GM15510 (cell line): ENCODE measurements around the gene TNFRSF1B.

ENCODE experiments used
- POLR2A ChIP-seq: IDR thresholded peaks from 3 replicates; pipeline ENCODE4 v1.6.1; 2011; ENCODE audit warnings: borderline replicate concordance; ENCODE audit not compliant: insufficient read length; ENCODE audit errors: extremely low read depth

Gene TNFRSF1B

DNA sequence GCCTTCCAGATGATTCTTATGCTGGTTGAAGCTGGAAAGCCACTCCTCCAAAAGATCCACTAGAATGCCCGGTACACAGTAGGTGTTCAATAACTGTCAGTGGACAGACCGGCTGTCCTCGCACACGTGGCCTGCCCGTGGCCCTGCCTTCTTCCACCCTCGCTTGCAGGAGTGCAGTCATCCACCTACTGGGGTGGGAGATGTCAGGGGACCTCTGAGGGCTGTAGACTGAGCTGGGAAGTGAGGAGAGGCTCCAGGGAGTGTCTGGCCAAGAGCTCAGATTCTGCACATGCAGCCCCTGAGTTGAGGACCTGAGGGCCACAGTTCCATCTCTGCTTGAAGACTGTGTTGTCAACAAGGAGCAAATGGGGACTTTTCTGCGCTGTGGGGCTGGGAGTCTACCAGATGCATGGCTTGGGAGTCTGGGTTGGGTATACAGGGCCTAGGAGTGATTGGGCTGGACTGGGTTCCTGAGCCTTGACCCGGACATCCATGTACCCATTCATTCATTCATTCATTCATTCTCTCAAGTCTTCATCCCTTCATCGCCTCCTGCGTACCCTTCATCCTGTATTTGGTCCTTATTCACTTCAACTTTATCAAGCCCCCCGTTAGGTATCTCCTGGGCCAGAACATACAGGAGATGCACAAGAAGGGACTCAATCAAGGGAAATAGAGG lies 4.2 kb upstream of the TNFRSF1B start:
- TF ChIP-seq POLR2A: no peak

DNA sequence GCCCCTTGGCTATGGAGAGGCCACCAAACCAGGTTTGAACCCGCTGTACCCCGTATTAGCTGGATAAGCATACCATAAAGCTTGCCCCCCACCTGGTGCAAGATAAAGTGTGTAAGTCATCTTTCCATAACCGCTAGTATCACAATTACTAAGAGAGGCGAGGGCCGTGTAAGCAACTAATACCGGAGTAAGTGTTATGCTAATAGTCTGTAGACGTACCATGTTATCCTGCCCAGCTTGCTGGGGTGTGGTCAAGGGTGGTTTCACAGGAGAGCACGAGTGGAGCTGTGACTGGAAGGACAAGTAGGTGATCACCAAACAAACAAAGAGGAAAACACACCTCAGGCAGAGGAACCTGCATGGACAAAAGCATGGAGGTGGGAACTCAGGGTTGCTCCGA lies 3.6 kb upstream of the TNFRSF1B start:
- no peak for TF ChIP-seq POLR2A

DNA sequence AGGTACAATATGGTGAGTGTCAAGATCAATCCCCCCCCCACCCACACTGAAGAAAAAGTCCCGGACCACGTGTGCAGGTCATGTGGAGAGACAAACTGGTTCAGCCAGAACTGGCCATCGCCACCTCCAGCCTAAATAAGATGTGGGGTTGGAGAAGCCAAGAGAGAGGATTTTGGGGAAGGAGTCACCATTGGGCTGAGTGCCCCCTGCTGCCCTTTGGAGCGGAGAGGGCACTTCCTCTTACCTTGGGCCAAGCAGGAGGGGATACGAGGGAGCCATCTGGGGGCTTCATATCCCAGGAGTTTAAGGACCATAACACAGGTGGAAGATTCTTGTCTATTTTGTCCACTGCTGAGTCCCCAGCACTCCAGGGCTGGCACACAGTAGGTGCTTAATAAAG lies 2.6 kb upstream of the TNFRSF1B start:
- no peak for TF ChIP-seq POLR2A

DNA sequence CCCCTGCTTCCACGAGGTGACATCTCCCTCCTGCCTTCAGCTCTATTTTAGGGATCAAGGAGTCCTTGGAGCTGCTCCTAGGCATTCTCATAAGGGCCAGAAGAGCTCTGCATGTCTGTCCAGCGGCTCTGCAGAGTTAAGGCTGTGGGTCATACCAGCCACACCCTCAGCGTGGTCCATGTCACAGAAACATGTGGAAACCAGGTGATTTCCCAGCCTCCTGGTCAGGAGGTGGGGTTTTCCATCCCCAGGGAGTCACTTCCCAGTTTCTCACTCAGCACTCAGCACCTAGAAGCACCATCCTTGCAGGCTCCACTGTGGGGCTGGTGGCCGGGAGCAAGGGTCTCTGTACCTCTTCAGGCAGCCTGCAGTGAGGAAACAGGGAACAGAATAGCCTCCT lies 1.4 kb upstream of the TNFRSF1B start:
- TF ChIP-seq POLR2A: no peak

DNA sequence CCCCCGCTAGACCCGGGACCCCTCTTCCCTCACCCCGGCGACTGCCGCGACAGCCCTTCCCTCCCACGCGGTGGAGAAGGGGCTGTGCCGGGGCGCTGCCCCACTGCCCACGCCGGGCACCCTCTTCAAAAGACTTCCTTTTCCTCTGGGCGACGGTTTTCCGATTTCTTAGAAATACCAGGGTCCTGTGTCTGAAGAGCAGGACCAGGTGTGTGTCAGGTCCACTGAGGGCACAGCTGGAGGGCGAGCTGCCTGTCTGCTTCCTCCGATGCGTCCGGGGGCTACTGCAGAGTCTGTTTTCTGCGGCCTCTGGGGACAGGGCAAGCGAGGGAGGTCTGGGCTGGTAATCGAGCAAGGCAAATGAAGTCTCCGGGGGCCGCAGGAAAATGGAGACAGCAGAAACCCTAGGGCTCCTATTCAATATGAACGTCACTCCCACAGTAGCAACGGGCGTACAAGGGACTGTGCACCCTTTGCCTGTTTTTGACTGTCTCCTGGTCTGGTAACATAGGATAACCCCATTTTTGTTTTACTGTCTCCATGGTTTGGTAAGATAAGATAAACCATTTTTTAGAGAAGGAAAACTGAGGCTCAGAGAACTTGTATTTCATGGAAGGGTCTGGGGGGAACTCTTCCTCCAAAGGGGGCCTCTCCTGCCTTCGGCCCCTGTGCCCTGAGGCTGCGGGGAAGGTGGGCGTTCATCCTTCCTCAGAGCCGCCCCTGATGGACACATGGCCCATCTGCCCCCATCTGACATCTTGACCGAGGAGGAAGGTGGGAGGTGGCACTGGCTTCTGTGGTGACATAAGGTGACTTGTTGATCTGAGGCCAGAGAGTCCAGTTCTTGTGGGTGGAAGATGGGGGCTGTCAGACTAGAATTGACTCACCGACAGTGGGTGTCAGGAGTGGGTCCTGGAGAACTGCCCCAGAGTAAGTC lies 970 bp downstream of the TNFRSF1B start:
- TF ChIP-seq POLR2A: no peak

DNA sequence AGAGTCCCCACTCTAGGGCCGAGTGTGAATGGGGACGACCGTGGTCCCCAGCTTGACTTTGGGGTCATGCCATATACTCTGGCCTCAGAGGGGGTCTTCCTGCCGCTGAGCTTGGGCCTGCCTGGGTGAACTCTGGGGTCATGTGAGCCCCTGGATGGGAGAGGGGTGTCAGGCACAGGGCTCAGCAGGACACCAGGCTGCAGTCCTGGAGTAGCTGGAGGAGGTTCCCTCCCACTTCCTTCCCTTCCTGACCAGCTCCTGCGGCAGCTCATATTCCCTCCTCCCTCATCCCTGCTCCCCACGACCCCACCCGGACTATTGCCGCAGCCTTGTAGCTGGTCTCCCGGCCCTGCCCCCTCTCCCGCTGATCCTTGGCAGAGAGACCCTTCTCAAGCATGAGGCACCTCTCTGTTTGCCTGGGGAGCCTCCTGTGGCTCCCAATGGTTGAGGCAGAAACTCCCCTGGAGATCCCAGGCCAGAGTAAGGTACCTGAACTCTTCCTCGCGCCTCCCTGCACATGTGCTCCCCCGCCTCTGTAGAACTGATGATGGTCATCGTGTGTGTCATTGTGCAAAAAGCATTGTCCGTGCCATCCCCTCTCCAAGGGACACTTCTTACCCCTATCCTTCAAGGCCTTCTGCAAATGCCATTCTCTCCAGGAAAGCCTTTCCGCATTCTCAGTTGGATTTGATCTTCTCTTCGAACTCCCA lies 1.8 kb downstream of the TNFRSF1B start:
- TF ChIP-seq POLR2A: no peak

DNA sequence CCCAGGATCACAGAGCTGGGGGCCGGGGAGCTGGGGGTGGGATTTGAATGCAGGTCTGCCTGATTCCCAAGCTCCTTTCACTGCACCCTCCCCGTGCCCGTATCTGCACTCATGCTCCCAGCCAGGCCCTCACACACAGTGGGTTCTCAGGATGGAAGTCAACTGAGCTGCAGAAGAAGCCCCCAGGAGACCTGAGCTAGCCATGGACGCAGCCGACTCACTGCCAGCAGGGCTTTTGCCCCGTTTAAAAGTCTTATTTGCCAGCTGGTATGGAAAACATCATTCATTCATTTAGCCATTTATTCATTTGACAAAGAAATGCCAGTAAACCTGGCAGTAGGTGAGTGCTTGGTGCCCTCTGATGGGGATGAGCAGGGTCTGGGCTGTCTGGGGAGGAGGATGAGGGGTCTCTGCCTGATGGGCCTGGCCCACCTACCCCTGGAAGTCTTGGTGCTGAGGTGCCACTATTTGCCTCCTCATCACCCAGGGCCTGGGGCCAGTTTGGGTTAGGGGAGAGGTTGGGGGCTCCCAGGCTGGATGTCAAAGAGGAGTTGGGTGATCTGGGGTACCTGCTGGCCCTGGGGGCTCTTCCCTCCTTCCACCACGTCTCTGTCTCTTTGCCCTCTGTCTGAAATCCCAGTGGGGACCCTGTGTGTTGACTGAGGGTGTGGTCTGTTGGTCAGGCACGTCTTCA lies 2.8 kb downstream of the TNFRSF1B start:
- no peak for TF ChIP-seq POLR2A

DNA sequence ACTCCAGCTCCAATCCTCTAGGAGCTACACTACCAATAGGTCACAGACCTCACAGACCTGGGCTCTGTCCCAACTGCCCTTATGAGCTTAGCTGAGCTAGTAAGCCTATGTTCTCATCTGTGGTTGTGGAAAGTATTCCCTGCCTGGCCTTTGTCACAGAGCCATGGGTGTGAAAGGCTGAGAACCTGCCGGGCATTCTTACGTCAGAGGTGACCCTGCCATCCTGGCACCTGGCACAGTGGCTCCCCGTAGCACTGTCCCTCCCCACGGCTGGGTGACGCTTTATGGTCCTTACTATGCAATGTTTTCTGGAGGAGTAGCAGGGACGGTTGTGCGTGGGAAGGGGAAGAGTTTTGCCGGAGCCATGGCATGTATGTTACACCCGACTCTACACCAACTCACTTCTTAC lies 3.5 kb downstream of the TNFRSF1B start:
- no peak for TF ChIP-seq POLR2A

DNA sequence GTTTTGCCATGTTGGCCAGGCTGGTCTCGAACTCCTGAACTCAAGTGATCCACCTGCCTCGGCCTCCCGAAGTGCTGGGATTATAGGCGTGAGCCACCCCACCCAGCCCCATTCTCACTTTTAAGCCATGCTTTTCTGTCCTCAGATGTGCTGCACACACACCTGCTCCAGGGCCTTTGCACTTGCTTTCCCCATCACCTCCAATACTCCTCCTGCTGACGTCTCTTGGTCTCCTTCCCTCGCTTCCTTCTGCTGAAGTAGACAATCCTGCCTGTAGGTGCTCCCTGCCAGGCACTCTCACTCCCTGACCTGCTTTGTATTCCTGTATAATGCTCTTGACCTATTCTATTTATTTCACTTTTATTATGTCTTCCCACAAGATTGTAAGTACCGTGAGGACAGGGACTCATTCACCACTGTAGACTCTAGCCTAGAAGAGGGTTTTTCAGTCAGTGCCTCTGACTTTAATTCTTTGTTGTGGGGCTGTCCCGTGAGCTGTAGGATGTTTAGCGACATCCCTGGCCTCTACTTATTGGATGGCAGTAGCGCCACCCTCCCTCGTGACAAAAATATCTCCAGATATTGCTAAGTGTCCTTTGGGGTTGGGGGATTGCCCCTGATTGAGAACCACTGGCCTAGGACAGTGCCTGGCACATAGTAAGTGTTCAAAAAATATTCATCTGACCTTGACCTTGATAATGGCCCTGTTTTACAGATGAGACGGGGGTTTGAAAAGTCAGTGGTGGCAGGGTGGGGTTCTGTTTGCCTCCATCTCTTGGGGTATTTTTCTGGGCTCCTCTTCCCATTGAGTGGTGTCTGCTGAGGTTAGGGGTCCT lies 4.6 kb downstream of the TNFRSF1B start:
- no peak for TF ChIP-seq POLR2A

DNA sequence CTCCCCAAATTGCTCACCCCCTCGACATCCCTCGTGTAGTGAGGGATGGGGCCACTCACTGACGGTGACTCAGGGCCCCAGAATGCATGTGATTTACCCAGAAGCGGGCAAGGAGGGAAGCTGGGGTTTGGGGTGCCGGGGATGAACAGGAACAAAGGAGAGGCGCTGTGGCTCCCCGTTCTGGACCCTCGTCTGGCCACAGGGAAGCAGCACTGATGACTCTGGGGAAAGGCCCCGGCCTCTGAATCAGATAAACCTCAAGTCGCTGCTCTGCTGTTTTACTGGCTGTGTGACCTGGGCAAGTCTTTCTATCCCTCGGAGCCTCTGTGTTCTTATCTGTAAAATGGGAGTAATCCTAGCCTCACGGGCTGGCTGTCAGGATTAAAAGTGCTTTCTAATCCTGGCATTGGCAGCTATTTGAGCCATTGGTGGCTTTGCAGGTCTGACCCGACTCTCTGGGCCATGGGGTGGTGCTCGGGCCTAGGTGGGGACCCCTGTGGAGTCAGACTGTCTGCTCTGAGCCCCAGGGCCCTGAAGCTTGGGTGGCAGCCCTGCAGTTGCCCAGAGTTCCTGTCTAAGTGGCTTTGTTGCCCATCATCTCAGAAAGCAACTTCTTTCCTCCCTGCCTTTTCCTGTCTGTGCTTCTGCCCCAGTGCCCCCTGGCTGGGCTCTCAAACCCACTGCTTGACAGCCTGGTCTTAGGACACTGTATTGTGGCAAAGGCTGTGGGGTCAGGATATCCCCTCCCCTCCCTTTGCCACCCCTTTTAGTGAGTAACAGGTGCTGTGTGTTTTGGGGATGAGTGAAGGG lies 5.5 kb downstream of the TNFRSF1B start:
- no peak for TF ChIP-seq POLR2A

DNA sequence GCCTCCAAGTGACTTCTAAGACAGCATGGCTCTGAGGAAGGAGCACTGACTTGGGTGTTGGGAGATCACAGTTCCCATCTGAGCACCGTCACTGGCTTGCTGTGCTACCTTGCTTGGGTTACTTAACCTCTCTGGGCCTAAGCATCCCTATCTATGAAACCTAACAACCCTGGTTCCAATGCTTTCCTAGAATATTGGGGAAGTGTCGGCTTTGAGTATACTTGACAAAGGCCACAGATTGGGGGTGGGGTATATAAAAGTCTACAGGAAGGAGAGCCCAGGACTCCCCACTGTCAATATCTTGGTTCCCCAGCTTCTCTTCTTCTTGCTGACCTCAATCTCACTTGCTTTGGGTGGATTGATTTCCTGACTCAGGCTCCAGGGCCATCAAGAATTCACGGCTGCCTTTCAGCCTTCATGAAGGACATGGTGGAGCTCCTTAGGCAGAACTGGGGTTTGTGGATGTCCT lies 6.3 kb downstream of the TNFRSF1B start:
- no peak for TF ChIP-seq POLR2A

DNA sequence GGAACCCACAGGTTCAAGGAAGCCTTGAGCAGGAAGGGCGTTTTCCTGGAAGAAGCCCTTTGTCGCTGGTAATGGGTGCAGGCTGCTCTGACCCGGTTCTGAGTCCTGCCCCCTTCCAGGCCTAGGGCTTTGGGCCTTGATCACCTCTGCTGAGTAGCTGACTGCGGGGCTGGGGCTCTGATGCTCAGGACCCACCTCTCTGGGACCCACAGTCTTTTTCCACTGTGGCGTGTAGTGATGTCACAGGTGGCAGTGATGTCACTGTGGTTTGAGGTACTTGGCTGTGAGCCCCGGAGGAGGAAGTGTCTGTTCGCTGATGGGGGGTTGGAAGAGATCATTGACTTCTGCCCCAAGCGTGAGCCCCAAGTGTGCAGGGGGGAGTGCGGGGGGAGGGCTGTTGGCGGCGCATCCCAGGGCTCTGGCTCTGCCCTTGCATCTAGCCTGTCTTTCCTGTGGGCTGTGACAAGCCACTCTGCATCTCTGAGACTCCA lies 6.9 kb downstream of the TNFRSF1B start:
- no peak for TF ChIP-seq POLR2A
